IPS DF 6.9 (cell line): ENCODE data around the gene TP53I11.

ENCODE experiments used
- DNase-seq: peaks from one replicate; pipeline ENCODE4 v3.0.0-alpha.2; 2013; ENCODE audit warnings: low read depth, low spot score
- H3K27ac ChIP-seq: one replicate; pipeline ENCODE4 v1.5.1; 2013; ENCODE audit warnings: low read length, control low read depth
- H3K27me3 ChIP-seq: 2 replicates; pipeline ENCODE4 v1.6.1; 2013; ENCODE audit warnings: mild to moderate bottlenecking, low read length; ENCODE audit not compliant: control insufficient read depth, insufficient read depth
- H3K36me3 ChIP-seq: 2 replicates; pipeline ENCODE4 v1.6.1; 2013; ENCODE audit warnings: low read length; ENCODE audit not compliant: control insufficient read depth, insufficient read depth
- H3K4me1 ChIP-seq: 2 replicates; pipeline ENCODE4 v1.6.1; 2013; ENCODE audit warnings: low read length; ENCODE audit not compliant: control insufficient read depth, insufficient read depth
- H3K4me3 ChIP-seq: 2 replicates; pipeline ENCODE4 v1.5.1; 2013; ENCODE audit warnings: mild to moderate bottlenecking, low read length
- H3K9me3 ChIP-seq: 2 replicates; pipeline ENCODE4 v1.6.1; 2013; ENCODE audit warnings: low read length, inconsistent platforms; ENCODE audit not compliant: control insufficient read depth, insufficient read depth
- WGBS: extraction: QIAGEN DNeasy Blood & Tissue Kit; methylation state at CpG from one replicate; pipeline ENCODE4 v1.1.7; 2013; ENCODE audit warnings: mixed read lengths, missing lambda C conversion rate; ENCODE audit not compliant: insufficient read length, insufficient coverage; 5-methylcytosine and 5-hydroxymethylcytosine counted together

Gene TP53I11

GRCh38 chr11:44967930-44968496 is 17.3 kb upstream of the TP53I11 start:
- no CpG with 5 or more reads among the region's 3 CpGs for WGBS
- Histone ChIP-seq H3K9me3 (no peaks in the 10 kb centered on the region), H3K27ac (no peak overlapping the region), H3K4me3 (no peak overlapping the region; the same call in 1 of the 2 replicates), H3K4me1 (peaks cover 9% of the 10 kb centered on the region), H3K36me3 (no peaks in the 10 kb centered on the region), H3K27me3 (no peaks in the 10 kb centered on the region)
- DNase-seq: no peak

- H3K4me1 ChIP-seq: peaks cover 11% of the 10 kb centered on the region
- DNase-seq: no peak
- WGBS: no CpG with 5 or more reads among the region's 6 CpGs
- H3K27me3 ChIP-seq: no peaks in the 10 kb centered on the region
- H3K4me3 ChIP-seq: no peak overlapping the region; the same call in 1 of the 2 replicates
- no peak overlapping the region for H3K27ac ChIP-seq
- no peaks in the 10 kb centered on the region for H3K36me3 ChIP-seq
- H3K9me3 ChIP-seq: no peaks in the 10 kb centered on the region
Measured at GRCh38 chr11:44966694-44967093, 16.0 kb upstream of the TP53I11 start.

GRCh38 chr11:44964526-44965209 is 14.0 kb upstream of the TP53I11 start:
- no peaks in the 10 kb centered on the region for H3K27me3 ChIP-seq
- peaks cover 17% of the 10 kb centered on the region for H3K4me1 ChIP-seq
- DNase-seq: no peak
- H3K9me3 ChIP-seq: no peaks in the 10 kb centered on the region
- no CpG with 5 or more reads among the region's 9 CpGs for WGBS
- H3K4me3 ChIP-seq: no peak overlapping the region
- no peaks in the 10 kb centered on the region for H3K36me3 ChIP-seq
- H3K27ac ChIP-seq: no peak overlapping the region

- Histone ChIP-seq H3K27me3 (no peaks in the 10 kb centered on the region), H3K4me1 (peaks cover 17% of the 10 kb centered on the region), H3K27ac (no peak overlapping the region), H3K36me3 (no peaks in the 10 kb centered on the region), H3K9me3 (no peaks in the 10 kb centered on the region), H3K4me3 (no peak overlapping the region)
- DNase-seq: no peak
- no CpG with 5 or more reads among the region's 5 CpGs for WGBS
Measured at GRCh38 chr11:44963948-44964347, 13.3 kb upstream of the TP53I11 start.

- no peaks in the 10 kb centered on the region for H3K27me3 ChIP-seq
- no CpG with 5 or more reads among the region's 7 CpGs for WGBS
- H3K36me3 ChIP-seq: no peaks in the 10 kb centered on the region
- no peak for DNase-seq
- no peaks in the 10 kb centered on the region for H3K9me3 ChIP-seq
- H3K4me3 ChIP-seq: no peak overlapping the region
- peaks cover 17% of the 10 kb centered on the region for H3K4me1 ChIP-seq
- no peak overlapping the region for H3K27ac ChIP-seq
Measured at GRCh38 chr11:44963136-44963535, 12.5 kb upstream of the TP53I11 start.

GRCh38 chr11:44962464-44962863 is 11.8 kb upstream of the TP53I11 start:
- peaks cover 15% of the 10 kb centered on the region for H3K4me1 ChIP-seq
- no peak overlapping the region for H3K27ac ChIP-seq
- no CpG with 5 or more reads among the region's 3 CpGs for WGBS

GRCh38 chr11:44960200-44960845 is 9.6 kb upstream of the TP53I11 start:
- no peak for DNase-seq
- no peaks in the 10 kb centered on the region for H3K27me3 ChIP-seq
- H3K9me3 ChIP-seq: no peaks in the 10 kb centered on the region
- no peak overlapping the region for H3K27ac ChIP-seq
- H3K4me1 ChIP-seq: peaks cover 19% of the 10 kb centered on the region
- H3K4me3 ChIP-seq: no peak overlapping the region
- WGBS: no CpG with 5 or more reads among the region's 7 CpGs
- no peaks in the 10 kb centered on the region for H3K36me3 ChIP-seq

More at GRCh38 chr11:44962464-44962863, 11.8 kb upstream of the TP53I11 start:
- Histone ChIP-seq H3K9me3 (no peaks in the 10 kb centered on the region), H3K27me3 (no peaks in the 10 kb centered on the region), H3K4me3 (no peak overlapping the region), H3K36me3 (no peaks in the 10 kb centered on the region)
- no peak for DNase-seq

GRCh38 chr11:44959064-44959463 is 8.4 kb upstream of the TP53I11 start:
- DNase-seq: no peak
- H3K4me3 ChIP-seq: no peak overlapping the region
- H3K27me3 ChIP-seq: no peaks in the 10 kb centered on the region
- no CpG with 5 or more reads among the region's 3 CpGs for WGBS
- peaks cover 21% of the 10 kb centered on the region for H3K4me1 ChIP-seq
- no peaks in the 10 kb centered on the region for H3K9me3 ChIP-seq
- no peaks in the 10 kb centered on the region for H3K36me3 ChIP-seq
- H3K27ac ChIP-seq: no peak overlapping the region

GRCh38 chr11:44957776-44958564 is 7.3 kb upstream of the TP53I11 start:
- no peaks in the 10 kb centered on the region for H3K9me3 ChIP-seq
- H3K36me3 ChIP-seq: no peaks in the 10 kb centered on the region
- no peak for DNase-seq
- peaks cover 18% of the 10 kb centered on the region for H3K4me1 ChIP-seq
- no CpG with 5 or more reads among the region's 8 CpGs for WGBS
- H3K4me3 ChIP-seq: no peak overlapping the region
- no peaks in the 10 kb centered on the region for H3K27me3 ChIP-seq
- no peak overlapping the region for H3K27ac ChIP-seq

GRCh38 chr11:44957040-44957515 is 6.4 kb upstream of the TP53I11 start:
- H3K27me3 ChIP-seq: no peaks in the 10 kb centered on the region
- H3K36me3 ChIP-seq: no peaks in the 10 kb centered on the region
- DNase-seq: no peak
- H3K4me1 ChIP-seq: peaks cover 17% of the 10 kb centered on the region
- no peak overlapping the region for H3K27ac ChIP-seq
- no peaks in the 10 kb centered on the region for H3K9me3 ChIP-seq
- peak overlapping the region; percentile 16; the same call in 1 of the 2 replicates for H3K4me3 ChIP-seq
- no CpG with 5 or more reads among the region's 35 CpGs for WGBS
